NCI-H2107 (cell line): ENCODE results near the gene ZNF511.

Experiments used
- DNase-seq: peaks from one replicate; lab custom pipeline; 2025; lab: John Stamatoyannopoulos, UW

Gene ZNF511

DNA sequence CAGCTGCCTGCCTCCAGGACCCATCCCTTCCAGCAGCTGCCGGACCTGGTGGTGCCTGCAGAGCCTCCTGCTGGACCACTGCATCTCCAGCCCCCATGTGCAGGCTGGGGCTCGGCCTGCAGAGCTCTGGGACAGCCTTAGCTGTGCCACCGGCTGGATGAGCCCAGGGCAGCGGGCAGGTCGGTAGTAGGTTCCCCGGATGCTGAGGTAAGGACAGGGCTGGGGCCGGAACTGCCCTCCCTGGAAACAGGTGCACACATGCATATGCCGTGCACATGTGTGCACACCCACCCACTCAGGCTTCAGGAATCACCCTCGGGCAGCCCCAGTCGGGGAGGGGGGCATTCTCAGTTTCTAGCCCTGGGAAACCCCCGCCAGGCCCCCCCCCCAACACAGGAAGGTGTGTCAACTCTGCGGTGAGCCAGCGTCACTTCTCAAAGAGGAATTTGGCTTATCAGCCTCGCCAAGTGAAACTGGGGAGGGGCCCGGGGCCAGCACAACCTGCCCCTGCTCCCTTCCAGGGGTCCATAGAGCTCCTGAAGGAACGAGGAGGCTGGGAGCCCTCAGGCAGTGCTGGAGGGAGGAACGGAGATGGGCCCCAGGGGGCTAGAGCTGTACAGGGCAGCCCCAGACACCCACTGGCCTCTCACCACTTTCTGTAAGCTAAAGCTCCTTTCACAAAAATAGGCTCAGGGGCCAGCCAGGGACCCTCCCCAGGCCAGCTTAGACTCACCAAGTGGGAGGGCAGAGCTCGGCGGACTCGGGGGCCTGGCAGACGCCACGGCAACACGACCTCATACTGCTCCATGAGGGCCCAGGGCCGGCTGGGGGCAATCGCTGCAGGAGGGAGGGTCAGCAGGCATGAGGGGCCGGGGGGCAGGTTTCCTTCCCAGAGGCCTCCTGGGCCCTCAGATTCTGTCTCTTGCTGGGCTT, 33.7 kb upstream of the ZNF511 start:
- DNase-seq: no peak

GRCh38 chr10:133275684-133276092, 33.0 kb upstream of the ZNF511 start:
- no peak for DNase-seq

GRCh38 chr10:133276100-133276434, 32.6 kb upstream of the ZNF511 start:
- DNase-seq: no peak

DNA sequence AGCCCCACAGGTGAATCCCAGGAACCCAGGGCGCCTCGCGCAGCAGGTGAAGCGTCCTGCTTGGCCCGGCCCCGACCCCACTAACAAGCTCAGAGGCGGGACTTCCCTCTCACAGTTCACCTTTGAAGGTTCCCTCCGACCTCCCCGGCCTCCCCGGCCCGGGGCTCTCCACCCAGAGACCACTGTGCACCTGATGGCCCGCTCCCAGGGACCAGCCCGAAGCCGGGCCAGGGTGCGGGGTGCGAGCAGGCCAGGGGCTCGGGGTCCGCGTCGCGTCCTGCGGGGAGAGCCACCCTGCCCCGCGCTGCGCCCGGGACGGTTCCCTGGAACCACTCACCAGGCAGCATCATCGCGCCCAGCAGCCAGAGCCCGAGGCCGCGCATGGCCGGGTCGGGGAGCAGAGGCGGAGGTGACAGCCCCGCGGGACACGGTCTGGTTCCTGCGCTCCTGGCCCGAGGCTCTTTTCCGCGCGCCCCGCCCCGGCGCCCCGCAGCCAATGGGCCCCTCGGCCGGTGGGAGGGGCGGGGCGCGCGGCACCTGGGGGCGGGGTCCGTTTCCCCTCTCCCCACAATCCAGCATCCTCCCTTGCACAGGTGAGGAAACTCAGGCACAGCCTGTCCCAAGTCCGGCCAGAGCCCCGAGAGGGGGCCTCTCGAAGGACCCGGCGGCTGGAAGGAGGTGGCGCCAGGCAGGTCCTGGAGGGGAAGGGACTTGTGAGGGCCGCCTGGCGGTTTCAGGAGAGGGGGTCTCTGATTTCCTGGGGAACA, 32.1 kb upstream of the ZNF511 start, which contains the start of gene ADAM8:
TSS of gene ADAM8 (minus strand) at position 434 of the 767 bp plus-strand sequence. CDS start at position 383, 51 bp downstream.
- DNase-seq: no peak

DNA sequence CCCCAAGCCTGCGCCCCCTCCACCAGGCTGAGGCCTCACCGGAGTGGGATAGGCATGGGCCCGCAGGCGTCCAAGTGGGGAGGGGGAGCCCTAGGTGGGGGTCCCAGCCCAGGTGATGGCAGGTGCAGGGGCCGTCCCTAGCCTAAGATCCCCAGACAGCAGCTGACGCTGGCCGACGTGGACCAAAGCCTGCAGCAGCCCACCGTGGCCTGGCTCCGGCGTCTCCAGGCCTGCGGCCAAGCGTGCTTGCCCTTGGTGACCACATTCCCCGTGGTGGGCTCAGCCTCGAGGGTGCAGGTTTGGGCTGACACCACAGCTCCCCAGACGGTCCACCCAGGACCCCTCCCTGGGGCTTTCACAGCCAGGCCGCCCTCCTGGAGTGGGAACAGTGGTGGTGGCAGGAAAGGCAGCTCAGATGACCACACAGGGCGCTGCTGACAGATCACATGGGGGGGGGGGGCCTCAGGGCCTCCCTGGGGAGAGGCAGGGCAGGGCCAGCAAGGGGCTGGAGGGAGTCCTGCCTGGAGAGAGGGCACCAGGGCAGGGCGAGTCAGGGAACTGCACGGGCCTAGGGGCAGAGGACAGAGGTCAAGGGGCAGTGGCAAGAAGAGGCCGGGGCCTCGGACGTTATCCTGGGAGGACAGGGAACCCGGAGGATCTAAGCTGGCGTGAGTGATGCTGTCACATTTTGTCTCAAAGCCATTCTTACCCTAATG, 31.3 kb upstream of the ZNF511 start:
- DNase-seq: no peak

GRCh38 chr10:133277993-133278576, 30.6 kb upstream of the ZNF511 start:
- no peak for DNase-seq

DNA sequence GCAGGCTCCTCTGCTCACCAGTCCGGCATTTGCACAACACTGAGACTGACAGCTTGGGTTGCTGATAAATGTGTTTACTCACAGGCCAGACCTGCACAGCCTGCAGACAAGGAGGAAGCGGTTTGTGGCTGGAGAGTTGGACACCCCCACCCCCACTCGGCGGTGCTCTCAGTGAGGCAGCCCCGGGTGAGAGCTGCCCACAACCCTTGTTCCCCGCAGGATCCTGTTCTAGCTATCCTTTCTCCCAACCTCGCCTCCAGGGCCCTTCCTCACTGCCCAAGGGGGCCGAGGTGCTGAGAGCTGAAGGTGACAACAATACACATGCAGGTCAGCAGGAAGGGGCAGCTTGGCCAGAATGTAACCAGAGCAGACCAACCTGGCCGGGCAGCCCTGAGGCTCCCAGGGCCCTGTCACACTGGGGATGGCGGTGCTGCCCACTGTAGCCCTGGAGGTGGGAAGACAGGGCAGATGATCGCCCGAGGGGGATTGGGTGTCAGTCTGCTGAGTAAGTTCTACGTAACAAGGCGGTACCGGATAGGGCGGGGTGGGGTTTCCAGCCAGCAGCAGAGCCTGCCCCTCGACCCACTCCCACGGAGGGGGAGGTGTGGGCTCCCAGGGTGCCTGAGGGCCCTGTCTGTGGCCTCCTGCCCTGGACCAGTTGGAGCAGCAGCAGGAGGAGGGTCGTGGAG, 30.0 kb upstream of the ZNF511 start:
- DNase-seq: no peak

GRCh38 chr10:133279326-133280226, 29.1 kb upstream of the ZNF511 start:
- no peak for DNase-seq

- DNase-seq: no peak
These were observed 28.2 kb upstream of the ZNF511 start for GRCh38 chr10:133280391-133281059.

- DNase-seq: no peak
These were observed 27.6 kb upstream of the ZNF511 start for GRCh38 chr10:133281084-133281483.

DNA sequence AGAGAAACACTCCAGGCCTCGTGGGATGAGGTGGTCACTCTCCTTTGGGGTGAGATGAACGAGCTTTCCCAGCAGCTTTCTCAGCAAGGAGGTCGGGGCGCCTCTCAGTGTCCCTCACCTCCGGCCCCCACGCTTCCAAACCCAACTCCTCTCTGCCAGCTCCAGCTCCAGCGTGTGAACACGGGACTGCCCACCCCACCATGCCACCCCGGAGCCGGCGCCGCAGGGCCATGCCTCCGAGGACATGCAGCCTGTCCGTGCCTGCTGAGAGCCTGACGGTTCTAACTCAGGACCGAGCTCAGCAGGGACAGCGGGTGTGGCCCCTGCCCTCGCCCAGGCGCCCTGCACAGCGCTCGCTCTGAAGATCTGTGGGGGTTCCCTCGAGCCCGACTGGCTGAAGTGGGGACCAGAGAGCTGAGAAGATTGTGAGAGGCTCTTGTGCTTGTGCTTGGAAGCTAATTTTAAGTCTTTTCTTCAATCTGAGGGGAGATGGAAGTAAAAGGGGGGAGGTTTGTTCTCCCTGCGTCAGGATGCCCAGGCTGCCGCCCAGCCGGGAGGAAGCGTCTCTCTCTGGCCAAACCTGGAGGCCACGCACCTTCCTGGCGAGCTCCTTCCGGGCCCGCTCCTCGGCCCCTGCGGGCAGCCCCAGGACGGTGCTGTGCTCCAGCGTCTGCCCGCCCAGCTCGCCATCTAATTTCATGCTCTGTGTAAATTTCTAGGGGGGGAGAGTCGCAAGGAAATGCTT, 26.9 kb upstream of the ZNF511 start:
- no peak for DNase-seq

- no peak for DNase-seq
These were observed 25.8 kb upstream of the ZNF511 start for GRCh38 chr10:133282846-133283390.

GRCh38 chr10:133283931-133284330, 24.8 kb upstream of the ZNF511 start:
- DNase-seq: no peak

- no peak for DNase-seq
These were observed 23.5 kb upstream of the ZNF511 start for GRCh38 chr10:133285217-133285616.

- DNase-seq: no peak
These were observed 22.3 kb upstream of the ZNF511 start for GRCh38 chr10:133286366-133286765.

DNA sequence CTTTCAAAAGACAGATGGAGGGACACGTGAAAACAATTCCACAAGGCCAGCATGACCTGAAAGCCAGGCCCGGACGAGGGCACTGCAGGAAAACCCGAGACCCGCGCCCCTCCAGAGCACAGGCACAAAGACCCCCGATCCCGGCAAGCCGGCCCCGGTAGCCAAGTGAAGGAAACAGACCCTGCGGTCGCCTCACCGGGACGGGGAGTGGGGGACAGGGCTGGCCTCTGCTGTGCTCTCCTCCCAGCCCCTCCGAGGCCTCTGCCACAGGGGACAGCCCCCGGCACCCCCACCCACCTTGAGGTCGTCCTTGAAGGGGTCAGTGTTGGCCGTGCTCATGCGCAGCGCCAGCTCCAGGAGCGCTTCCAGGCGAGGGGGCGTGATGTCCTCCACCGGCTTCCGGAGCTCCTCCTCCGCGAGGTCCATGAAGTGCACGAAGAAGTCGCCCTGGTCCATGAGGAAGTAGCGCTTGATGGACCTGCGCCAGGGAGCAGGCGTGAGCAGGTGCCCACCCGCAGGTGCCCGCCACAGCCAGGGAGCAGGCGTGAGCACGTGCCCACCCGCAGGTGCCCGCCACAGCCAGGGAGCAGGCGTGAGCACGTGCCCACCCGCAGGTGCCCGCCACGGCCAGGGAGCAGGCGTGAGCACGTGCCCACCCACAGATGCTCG, 20.7 kb upstream of the ZNF511 start:
- DNase-seq: no peak

- no peak for DNase-seq
These were observed 19.0 kb upstream of the ZNF511 start for GRCh38 chr10:133289761-133290160.
